GDM1 (cell line): ENCODE results near the gene ZBTB39.
"Not testable (repeated sequence)": the region's sequence is repeated elsewhere in the genome, so short reads cannot be mapped to it uniquely, and the experiment has no call there.

Experiments used
- DNase-seq: peaks from one replicate; lab custom pipeline; 2025; lab: John Stamatoyannopoulos, UW

The ZBTB39 gene

DNA sequence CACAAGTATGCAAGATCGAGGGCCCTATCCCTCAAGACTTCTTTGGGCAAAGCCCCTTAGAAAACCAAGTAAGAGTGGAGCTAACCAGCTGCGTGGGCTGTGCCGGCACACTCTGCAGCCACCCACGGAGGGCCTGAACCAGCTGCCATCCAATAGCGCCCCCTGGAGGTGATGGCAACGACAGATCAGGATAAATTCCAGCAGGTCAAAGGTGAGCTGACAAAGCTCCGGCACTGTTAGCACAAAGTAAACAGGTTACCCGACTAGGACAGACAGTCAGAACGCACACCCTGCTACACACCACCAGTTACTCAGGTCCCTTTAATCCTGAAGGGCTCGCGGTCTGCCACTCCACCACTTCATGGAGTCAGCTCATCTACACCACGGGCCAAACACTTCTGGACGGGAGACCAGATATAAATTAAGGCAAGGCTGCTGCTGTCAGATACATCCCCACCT is 4.9 kb downstream of the ZBTB39 start:
- DNase-seq, result peak; percentile 59

DNA sequence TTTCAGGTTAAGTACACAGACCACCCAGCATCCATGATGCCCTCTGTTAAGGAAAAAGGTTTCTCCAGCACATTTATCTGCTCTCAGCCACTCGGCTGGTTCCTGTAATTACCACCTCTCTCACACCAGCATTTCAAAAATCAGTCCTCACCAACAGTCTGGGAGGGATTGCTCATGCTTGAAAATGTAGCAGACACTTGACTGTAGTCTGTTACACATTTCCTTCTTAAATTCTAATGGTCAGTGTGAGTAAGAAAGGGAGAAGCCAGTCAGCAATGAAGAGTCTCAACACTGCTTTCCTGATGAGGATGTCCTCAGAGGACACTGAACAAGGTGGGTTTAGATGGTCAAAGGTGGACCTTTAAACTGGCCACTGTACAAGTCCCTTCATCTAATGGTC is 6.0 kb downstream of the ZBTB39 start:
- DNase-seq, result no peak

DNA sequence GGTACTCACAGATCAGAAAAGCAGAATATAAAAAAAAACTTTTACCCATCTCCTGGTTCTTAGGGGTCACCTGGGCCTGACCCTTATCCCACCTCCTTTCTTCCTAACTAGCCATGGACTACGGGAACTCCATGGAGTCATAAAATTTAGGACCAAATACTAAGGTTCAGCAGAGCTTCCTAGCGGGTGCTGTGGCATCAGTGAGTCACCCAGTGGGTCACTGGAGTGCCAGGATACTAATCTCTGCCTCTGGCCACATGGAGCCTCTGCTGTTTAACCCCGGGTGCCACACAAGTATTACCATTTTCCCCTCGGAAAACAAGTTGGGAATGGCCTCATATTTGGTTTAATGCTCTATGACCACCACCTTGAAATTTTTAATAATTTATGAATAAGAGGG is 6.9 kb downstream of the ZBTB39 start:
- DNase-seq, result no peak

DNA sequence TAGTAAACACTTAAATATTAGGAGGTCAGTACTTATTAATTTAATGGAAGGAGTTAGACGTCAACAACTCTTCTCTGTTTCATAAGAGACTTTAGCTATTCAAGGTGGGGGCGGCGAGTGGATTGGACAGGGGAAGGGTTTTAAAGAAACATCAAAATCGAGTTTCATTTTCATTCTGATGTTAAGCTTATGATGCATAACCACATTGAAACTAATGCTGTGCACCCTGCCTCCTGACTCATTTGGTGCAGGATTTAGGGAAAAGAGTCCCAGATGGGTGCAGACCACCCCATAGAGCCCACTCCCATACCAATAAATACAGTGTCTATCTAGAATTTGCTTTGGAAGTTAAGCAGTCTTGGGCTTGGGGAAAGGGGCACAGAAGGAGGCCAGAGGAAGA is 7.4 kb downstream of the ZBTB39 start:
- no peak for DNase-seq

DNA sequence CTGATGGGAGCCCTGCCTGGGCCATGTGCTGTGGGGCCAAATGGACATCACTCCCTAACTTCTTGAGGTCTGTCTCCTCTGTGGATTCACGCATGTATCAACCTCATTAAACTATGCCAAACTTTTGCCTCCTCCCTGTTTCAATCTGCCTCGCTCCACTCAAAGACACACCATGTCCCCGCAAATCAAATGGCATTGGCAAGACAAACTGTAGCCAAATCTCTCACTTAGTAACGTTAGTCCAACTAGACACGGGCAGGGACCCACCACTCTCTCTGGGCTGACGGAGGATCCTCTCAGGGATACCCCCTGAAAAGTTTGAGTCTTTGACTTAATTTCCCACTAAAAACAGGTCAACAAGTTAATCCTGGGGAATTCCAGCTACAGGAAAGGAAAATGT is 8.0 kb downstream of the ZBTB39 start:
- no peak for DNase-seq

DNA sequence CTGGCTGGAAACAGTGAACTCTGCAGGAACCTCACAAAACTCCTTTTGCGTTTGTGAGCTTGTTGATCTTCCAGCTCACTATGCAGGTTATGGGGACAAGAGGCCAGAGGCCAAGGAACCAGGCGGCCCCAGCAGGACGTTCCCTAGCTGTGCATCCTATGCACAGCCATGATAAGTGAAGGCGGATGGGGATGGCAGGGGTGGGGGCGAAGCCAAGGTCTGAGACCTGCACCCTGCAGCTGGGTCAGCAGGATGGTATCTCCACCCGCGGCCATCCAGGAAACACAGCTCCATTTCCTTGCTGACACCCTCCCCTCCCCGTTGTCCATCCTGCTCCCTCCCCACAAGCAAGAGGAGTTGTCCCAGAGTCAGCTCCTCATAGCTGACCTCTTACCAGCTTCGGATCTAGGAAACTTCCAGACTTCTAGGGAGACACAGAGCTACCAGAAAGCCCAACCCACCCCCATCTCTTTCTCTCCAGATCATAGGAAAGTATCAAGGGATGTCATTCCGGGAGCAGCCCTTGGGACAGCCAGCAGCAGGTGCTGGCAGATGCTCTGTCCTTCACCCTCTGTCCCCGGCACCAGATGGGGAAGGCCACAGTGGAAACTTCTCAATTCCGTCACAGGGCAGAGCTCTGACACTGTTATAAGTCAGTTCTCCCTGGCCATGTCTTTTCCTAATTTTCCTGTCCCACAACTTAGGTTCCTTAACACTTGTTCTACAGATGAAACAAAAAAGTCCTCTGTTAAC is 9.4 kb downstream of the ZBTB39 start:
- no peak for DNase-seq

DNA sequence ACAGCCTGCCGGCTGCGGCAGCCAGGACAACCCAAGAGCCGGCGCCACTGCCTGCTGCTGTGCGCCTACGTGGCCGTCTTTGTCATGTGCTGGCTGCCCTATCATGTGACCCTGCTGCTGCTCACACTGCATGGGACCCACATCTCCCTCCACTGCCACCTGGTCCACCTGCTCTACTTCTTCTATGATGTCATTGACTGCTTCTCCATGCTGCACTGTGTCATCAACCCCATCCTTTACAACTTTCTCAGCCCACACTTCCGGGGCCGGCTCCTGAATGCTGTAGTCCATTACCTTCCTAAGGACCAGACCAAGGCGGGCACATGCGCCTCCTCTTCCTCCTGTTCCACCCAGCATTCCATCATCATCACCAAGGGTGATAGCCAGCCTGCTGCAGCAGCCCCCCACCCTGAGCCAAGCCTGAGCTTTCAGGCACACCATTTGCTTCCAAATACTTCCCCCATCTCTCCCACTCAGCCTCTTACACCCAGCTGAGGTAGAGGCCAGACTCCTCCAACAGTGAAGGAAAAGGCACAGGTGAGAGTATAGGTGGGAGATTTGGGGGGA is 10.3 kb downstream of the ZBTB39 start:
- DNase-seq, result no peak

DNA sequence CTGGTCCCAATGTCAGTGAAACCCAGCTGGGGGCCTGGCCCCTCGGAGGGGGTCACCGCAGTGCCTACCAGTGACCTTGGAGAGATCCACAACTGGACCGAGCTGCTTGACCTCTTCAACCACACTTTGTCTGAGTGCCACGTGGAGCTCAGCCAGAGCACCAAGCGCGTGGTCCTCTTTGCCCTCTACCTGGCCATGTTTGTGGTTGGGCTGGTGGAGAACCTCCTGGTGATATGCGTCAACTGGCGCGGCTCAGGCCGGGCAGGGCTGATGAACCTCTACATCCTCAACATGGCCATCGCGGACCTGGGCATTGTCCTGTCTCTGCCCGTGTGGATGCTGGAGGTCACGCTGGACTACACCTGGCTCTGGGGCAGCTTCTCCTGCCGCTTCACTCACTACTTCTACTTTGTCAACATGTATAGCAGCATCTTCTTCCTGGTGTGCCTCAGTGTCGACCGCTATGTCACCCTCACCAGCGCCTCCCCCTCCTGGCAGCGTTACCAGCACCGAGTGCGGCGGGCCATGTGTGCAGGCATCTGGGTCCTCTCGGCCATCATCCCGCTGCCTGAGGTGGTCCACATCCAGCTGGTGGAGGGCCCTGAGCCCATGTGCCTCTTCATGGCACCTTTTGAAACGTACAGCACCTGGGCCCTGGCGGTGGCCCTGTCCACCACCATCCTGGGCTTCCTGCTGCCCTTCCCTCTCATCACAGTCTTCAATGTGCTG is 11.0 kb downstream of the ZBTB39 start:
- no peak for DNase-seq

DNA sequence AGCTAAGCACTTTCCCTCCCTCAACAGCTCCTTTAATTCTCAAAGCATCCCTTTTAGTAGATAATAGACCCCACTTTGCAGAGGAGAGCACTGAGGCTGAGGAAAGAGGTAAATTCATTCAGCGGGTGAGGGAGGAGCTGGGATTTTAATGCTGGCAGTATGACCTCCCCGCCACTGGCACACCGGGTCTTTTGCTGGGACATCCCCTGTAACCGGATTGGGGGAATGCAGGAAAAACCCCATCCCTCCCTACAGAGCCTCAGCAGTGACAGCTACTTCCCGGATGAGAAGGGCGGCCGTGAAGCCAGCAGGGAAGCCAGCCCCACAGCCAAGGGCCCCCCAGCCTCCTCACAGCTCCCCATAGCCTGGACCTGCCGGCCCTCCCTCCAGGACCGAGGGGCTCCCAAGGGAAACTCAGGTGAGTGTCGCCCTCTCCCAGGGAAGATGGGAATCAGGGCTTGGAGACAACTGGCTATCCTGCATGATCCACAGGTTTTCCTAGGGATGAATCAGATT is 12.1 kb downstream of the ZBTB39 start:
- DNase-seq, result no peak

DNA sequence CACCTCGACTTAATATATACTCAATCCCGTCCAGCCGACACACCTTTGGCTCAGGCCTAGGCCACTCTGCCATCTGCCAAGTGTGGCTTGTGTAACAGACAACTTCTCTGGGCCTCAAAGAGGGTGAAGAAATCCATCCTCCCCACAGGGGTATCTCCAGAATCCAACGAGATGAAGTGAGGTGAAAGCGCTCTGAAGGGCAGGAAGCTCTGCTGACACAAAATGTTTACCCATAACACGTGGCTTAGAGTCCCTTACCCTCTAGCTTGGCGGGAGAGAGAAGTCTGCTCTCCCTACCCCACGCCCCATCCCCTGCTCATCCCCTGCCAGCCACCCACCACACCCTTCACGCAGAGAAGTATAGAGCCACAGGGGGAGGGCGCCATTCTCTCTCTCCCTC is 13.0 kb downstream of the ZBTB39 start:
- no peak for DNase-seq

DNA sequence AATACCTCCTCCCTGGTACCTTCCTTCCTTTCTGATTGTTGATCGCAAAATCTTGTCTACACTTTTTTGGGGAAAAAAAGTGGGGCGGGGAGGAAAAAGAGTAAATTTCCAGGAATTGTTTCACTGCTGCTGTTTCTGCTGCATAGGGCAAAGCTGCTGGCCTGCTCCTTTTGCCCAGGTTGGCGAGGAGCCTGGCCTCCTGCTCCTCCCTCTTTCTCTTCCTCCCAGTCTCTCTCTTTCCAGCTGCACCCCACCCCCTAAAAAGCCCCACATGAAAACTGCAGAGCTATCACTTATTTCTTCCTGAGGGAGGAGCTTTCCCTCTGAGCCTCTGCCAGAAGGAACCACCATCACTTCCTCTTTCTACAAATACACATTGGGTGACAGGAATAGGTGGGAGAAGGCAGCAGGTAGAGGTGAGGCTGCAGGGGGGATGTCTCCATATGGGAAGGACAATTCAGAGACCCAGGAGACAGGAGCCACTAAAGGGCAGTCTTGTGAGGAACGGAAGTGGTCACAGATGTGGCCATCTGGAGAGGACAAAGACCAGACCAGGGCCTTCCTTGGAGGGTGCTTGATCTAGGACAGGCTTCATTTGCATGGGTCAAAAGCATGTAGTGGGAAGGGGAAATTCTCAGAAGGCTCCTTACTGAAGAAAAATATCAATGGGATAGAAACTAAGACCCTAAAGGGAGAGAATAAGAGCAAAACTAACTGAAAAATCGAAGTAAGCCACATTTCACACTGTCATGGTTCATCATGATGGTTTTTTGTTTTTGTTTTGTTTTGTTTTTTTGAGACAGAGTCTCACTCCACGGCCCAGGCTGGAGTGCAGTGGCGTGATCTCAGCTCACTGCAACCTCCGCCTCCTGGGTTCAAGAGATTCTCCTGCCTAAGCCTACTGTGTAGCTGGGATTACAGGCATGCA is 14.8 kb downstream of the ZBTB39 start:
- DNase-seq, result peak; percentile 52

DNA sequence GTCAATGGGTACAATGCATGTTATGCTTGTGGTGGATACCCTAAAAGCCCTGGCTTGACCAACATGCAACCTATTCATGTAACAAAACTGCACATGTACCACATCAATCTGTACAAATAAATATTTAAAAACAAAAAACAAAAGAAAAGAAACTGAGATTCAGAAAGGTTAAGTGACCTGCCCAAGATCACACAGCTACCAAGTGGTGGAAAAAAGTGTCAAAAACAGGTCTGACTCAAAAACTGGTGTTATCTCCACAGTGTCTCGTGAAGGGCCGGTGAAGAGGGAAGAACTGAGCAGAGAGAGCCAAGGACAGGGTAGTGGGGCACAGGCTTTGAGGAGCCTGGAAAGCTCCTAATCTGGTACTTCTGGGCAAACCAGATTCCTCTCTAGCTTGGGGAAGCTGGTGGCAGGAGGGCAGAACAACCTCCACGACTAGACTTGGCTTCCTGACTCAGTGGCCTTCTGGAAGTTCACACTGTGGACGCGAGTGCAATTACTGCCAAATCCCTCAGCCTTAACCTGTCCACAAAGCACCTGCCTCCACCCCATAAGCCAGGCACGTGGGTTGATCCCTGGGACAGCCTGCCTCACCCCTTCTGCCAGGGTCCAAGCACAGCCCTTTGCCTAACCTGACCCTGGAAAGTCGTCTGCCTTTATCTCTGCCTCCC is 15.6 kb downstream of the ZBTB39 start:
- no peak for DNase-seq

DNA sequence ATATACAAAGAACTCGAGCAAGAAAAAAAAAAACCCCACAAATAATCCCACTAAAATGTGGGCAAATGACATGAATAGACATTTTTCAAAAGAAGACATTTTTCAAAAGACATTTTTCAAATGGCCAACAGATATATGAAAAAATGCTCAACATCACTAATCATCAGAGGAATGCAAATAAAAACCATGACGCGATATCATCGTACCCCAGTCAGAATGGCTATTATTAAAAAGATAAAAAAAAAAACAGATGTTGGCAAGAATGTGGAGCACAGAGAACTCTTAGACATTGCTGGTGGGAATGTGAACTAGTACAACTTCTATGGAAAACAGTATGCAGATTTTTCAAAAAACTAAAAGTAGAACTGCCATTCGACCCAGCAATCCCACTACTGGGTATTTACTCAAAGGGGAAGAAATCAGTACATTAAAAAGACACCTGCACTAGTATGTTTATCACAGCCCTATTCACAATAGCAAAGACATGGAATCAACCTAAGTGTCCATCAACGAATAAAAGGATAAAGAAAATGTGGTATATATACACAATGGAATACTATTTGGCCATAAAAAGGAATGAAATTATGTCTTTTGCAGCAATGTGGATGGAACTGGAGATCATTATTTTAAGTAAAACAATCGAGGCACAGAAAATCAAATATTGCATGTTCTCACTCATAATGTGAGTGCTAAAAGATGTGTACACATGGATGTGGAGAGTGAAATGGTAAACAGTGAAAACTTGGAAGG is 16.3 kb downstream of the ZBTB39 start:
- no peak for DNase-seq

DNA sequence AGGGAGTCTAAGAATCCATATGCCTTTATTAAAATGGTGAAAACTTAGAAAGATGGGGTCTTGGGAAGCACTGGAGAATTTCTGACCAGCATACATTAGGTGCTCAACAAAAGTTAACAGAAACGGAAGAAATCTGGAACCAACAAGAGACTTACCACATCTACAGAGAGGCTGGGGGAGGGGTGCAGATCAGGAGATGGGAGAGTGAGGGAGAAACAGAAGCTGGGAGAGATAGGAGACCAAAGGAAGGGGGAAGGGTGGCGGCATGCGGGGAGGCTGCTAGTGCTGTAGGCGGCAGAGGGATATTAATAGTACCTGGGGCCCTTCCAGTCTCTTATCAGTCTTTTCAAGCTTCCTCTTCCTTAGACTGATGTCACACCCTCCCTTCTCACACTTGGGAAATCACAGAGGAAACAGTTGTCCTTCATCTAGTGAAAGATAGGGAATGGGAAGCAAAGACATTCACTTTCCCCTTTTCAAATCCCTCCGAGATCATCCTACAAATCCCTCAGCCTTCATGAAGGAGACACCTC is 18.1 kb downstream of the ZBTB39 start:
- DNase-seq, result peak; percentile 89

DNA sequence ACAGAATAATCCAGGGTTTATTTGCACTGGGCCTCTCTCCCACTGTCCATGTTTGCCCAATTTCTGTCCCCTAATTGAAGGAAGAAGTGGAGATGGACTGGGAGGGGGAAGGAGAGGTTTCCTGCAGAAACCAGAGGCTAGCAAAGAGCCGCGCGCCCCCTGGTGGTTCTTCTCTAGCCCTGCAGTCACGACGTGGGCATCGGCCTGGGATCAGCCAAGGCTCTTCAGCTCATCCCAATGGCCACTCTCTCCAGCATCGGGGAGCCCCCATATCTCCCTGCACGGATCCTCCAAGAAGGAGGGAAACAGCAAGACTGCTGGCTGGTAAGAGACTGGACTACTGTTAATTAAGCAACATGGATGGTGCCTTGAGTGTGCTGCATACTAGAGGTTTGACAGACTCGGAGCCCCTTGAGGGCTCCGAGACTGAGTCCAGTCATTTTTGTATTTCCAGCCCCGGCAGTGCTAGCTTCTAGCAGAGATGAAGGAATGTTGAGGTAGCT is 18.7 kb downstream of the ZBTB39 start:
- DNase-seq, result peak; percentile 59

DNA sequence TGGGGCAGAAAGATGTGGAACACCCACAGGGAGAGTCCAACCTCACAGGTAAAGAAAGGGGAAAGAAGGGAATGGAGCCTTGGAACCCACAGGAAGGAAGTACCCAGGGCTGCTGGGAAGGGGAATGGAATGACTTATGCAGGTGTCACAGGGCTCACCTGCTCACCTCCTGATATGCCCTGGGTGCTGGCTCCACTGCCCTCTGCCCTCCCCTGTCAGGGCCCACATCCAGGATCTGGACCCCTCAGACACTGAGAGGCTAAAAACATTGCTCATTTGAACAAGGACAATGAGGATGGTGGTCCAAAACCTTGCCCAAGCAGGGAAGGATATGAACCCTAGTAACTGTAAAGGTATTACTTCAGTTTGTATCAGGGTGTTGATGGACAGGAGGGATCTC is 19.3 kb downstream of the ZBTB39 start:
- DNase-seq, result no peak

DNA sequence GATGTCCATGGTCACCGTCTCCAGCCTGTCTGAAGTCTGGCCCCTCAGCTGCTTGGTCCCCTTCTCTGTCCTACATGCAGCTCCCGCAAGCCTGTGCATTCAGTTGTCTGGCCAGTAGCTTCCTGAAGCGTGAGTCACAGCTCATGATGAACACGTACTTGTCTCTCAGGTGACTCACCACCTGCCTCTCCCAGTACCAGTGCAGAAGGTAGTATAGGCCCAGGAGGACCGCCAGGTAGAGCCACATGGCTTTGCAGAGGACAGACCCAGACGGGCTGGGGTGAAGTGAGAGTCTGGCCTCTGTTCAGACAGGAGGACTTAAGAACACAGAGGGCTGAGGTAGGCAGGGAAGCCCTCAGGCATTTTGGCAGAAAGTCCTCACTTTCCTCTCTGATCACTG is 20.6 kb downstream of the ZBTB39 start:
- DNase-seq, result not testable (repeated sequence)

DNA sequence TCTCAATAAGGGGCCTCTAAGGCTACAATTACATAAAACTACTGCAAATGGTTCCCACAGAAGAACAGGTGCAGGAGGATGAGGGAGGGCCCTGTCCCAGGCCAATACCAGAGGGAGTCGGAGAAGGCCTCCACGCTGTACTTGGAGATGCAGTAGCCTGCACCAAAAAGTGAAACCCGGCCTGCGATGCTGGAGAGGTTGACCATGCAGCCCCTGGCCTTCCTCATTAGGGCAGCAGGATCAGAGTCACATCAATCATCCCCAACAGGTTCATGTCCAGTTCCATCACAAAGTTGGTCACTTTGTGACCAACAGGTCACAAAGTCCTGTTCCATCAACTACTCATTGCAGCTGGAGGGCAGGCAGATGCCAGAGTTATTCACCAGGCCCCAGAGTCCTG is 23.0 kb downstream of the ZBTB39 start:
- DNase-seq, result no peak

DNA sequence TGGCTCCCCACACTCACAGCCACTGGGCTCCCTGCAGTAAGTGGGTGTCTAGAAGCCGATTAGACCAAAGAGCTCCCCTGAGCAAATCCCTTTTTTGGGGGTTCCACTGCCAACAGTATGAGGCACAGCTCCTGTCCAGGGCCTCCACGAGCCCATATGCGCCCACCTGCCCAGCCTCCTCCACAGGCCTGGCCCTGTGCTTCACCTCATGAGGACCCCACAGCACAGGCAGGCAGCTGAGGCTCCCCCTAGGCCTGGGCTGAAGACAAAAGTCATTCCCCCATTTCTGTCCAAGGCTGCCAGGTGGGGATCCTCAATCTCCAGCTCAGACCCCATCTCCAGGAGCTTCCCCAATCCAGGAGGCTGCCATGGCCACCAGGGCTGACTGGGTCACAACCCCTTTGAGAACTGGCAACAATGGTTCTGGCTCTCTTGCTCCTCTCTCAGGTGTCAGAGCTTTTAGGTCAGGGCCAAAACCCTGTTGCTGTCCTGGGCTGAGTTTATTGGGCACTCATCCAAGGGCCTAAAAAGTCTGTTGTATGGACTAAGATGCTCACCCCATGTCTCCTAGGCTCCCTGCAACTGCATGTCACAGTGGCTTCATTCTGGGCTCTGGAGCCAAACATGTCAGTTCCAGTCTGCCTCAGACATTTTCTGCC is 23.6 kb downstream of the ZBTB39 start:
- not testable (repeated sequence) for DNase-seq
